Tibial nerve (tissue), 3 donors: ENCODE measurements around the gene COX4I1.

Experiments
- POLR2A ChIP-seq, 2 donors: fragments of 450-650 bp; IDR thresholded peaks; one replicate each; pipeline ENCODE4 v1.6.1; 2017; ENCODE audit warnings: antibody characterized with exemption in 2 of 2, mild to moderate bottlenecking in 2 of 2, moderate library complexity in 2 of 2
- TF ChIP-seq, protein P1 (sequence below), 5 experiments: fragments of 200-600 bp in 3 of 5; fragments of 450-650 bp in 2 of 5; sonication (generic) in 3 of 5; IDR thresholded peaks; one replicate each; pipeline ENCODE4 v1.5.1; 2016 to 2019; ENCODE audit warnings: antibody characterized with exemption in 5 of 5, mild to moderate bottlenecking in 3 of 5, moderate library complexity in 2 of 5

DNA sequence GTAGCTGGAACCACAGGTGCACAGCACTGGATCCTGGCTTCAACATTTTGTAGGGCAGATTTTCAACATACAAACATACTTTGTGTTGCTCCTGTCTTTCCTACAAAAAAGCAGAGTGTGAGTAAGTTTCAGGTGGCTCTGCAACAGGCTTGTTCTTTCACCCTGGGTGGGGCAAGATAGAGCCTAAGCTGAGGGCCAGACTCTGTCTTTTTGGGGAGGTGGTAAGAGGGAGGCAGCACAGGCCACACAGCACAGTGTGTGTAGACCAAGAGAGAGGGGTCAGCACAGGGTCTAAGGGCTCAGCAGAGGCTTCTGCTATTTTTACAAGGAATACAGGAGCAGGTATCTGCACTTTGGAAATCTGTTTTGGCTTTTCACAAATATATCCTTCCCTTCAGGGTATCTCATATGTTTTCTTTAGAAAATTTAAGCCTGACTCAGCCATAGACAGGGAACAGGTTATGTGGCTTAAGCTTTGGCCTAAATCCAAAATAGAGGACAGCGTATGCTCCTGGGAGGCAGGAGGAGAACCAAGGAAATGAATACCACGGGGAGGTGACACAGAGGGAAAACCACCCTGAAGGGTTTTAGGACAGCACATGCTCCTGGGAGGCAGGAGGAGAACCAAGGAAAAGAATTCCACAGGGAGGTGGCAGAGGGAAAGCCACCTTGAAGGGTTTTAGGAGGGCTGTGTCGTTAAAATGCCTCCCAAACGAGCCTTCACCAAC lies 21.7 kb upstream of the COX4I1 start:
- TF ChIP-seq, protein P1, sequence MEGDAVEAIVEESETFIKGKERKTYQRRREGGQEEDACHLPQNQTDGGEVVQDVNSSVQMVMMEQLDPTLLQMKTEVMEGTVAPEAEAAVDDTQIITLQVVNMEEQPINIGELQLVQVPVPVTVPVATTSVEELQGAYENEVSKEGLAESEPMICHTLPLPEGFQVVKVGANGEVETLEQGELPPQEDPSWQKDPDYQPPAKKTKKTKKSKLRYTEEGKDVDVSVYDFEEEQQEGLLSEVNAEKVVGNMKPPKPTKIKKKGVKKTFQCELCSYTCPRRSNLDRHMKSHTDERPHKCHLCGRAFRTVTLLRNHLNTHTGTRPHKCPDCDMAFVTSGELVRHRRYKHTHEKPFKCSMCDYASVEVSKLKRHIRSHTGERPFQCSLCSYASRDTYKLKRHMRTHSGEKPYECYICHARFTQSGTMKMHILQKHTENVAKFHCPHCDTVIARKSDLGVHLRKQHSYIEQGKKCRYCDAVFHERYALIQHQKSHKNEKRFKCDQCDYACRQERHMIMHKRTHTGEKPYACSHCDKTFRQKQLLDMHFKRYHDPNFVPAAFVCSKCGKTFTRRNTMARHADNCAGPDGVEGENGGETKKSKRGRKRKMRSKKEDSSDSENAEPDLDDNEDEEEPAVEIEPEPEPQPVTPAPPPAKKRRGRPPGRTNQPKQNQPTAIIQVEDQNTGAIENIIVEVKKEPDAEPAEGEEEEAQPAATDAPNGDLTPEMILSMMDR (IDR thresholded peaks at IDR 0.05) = no peak
- no peak for TF ChIP-seq POLR2A (IDR thresholded peaks at IDR 0.05)
